HG03095 (cell line): ENCODE data around the gene ACTR3C.
"Not testable (repeated sequence)": the region's sequence is repeated elsewhere in the genome, so short reads cannot be mapped to it uniquely, and the experiment has no call there.

Experiments used
- ATAC-seq: cut with Tn5 transposase; IDR thresholded peaks from one replicate; pipeline ENCODE4 v1.9.1; 2021; ENCODE audit warnings: moderate library complexity; ENCODE audit not compliant: unreplicated experiment

The ACTR3C gene

GRCh38 chr7:150314639-150315239 lies 8.6 kb downstream of the ACTR3C start:
- no peak for ATAC-seq

GRCh38 chr7:150313870-150314269 lies 9.5 kb downstream of the ACTR3C start:
- no peak for ATAC-seq

GRCh38 chr7:150313367-150313809 lies 10.0 kb downstream of the ACTR3C start:
- ATAC-seq: no peak

- ATAC-seq: not testable (repeated sequence)
Observed at GRCh38 chr7:150312649-150313366, 10.5 kb downstream of the ACTR3C start.

GRCh38 chr7:150311711-150312110 lies 11.6 kb downstream of the ACTR3C start:
- ATAC-seq: no peak

- no peak for ATAC-seq
Observed at GRCh38 chr7:150311146-150311545, 12.2 kb downstream of the ACTR3C start.

GRCh38 chr7:150308575-150308974 lies 14.8 kb downstream of the ACTR3C start:
- ATAC-seq: no peak

GRCh38 chr7:150307904-150308303 lies 15.4 kb downstream of the ACTR3C start:
- ATAC-seq: no peak

- no peak for ATAC-seq
Observed at GRCh38 chr7:150307129-150307528, 16.2 kb downstream of the ACTR3C start.

- not testable (repeated sequence) for ATAC-seq
Observed at GRCh38 chr7:150306377-150306776, 17.0 kb downstream of the ACTR3C start.

- ATAC-seq: not testable (repeated sequence)
Observed at GRCh38 chr7:150305903-150306284, 17.5 kb downstream of the ACTR3C start.

GRCh38 chr7:150305259-150305902 lies 18.0 kb downstream of the ACTR3C start:
- not testable (repeated sequence) for ATAC-seq

- not testable (repeated sequence) for ATAC-seq
Observed at GRCh38 chr7:150304499-150305258, 18.7 kb downstream of the ACTR3C start.

- not testable (repeated sequence) for ATAC-seq
Observed at GRCh38 chr7:150302908-150303310, 20.4 kb downstream of the ACTR3C start.

- ATAC-seq: not testable (repeated sequence)
Observed at GRCh38 chr7:150297978-150298377, 25.4 kb downstream of the ACTR3C start.

- not testable (repeated sequence) for ATAC-seq
Observed at GRCh38 chr7:150296802-150297201, 26.5 kb downstream of the ACTR3C start.

- ATAC-seq: not testable (repeated sequence)
Observed at GRCh38 chr7:150295614-150296013, 27.7 kb downstream of the ACTR3C start.

GRCh38 chr7:150295027-150295426 lies 28.3 kb downstream of the ACTR3C start:
- not testable (repeated sequence) for ATAC-seq

GRCh38 chr7:150290317-150290716 lies 33.0 kb downstream of the ACTR3C start:
- ATAC-seq: not testable (repeated sequence)

GRCh38 chr7:150288816-150289215 lies 34.5 kb downstream of the ACTR3C start:
- ATAC-seq: not testable (repeated sequence)

- not testable (repeated sequence) for ATAC-seq
Observed at GRCh38 chr7:150287815-150288214, 35.5 kb downstream of the ACTR3C start.
